IMR-90 (cell line): ENCODE results near the gene CFAP97.

ENCODE experiments used
- BHLHE40 ChIP-seq: fragments of 150-350 bp; IDR thresholded peaks from 2 replicates; pipeline ENCODE4 v1.6.1; 2016; ENCODE audit warnings: mild to moderate bottlenecking, low read depth, low read length
- CEBPB ChIP-seq: IDR thresholded peaks from 2 replicates; pipeline ENCODE4 v1.6.1; 2012; ENCODE audit warnings: low read depth, low read length, improper control_type of control experiment
- MAFK ChIP-seq: IDR thresholded peaks from 2 replicates; pipeline ENCODE4 v1.6.1; 2012; ENCODE audit warnings: low read depth, low read length, improper control_type of control experiment
- MAZ ChIP-seq: IDR thresholded peaks from 2 replicates; pipeline ENCODE4 v1.6.1; 2012; ENCODE audit warnings: low read depth, mild to moderate bottlenecking, low read length, improper control_type of control experiment, moderate library complexity, borderline replicate concordance
- POLR2A ChIP-seq: IDR thresholded peaks from 2 replicates; pipeline ENCODE4 v1.6.1; 2012; ENCODE audit warnings: mild to moderate bottlenecking, low read depth, low read length
- RAD21 ChIP-seq: IDR thresholded peaks from 2 replicates; pipeline ENCODE4 v1.6.1; 2012; ENCODE audit warnings: low read length, improper control_type of control experiment
- RFX5 ChIP-seq: IDR thresholded peaks from 2 replicates; pipeline ENCODE4 v1.8.0; 2012; ENCODE audit warnings: low read depth, mild to moderate bottlenecking, low read length, moderate library complexity
- TF ChIP-seq, protein P1 (sequence below): conservative IDR thresholded peaks from 2 replicates; pipeline ENCODE4 v1.5.1; 2012; ENCODE audit warnings: mild to moderate bottlenecking, low read depth, low read length, improper control_type of control experiment
- TF ChIP-seq, protein P2 (sequence below): fragments of 150-350 bp; IDR thresholded peaks from 2 replicates; pipeline ENCODE4 v1.6.1; 2017; ENCODE audit warnings: mild to moderate bottlenecking, antibody characterized with exemption, low read length, low read depth
- TF ChIP-seq, protein P3 (sequence below): fragments of 150-350 bp; IDR thresholded peaks from 2 replicates; pipeline ENCODE4 v1.6.1; 2016; ENCODE audit warnings: low read depth, mild to moderate bottlenecking, low read length, moderate library complexity, borderline replicate concordance

DNA sequence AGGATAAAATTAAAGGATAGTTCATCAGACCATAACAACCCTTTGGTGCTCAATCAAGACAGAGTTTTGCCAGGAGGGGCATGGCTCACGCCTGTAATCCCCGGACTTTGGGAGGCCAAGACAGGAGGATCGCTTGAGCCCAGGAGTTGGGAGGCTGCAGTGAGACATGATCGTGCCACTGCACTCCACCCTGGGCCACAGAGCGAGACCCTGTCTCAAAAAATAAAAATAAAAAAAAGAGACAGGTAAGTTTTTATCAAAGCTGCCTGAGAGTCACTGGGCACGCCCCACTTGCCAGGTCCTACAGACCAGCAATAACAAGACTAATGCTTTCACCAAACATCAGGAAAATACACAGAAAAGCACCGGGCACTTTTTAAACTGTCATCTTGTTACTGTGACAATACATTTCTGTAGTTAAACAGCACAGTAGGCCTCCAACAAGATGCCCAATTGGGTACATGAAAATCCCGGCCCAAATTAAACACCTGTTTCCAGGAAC is 765 bp downstream of the CFAP97 start:
- TF ChIP-seq, protein P1, sequence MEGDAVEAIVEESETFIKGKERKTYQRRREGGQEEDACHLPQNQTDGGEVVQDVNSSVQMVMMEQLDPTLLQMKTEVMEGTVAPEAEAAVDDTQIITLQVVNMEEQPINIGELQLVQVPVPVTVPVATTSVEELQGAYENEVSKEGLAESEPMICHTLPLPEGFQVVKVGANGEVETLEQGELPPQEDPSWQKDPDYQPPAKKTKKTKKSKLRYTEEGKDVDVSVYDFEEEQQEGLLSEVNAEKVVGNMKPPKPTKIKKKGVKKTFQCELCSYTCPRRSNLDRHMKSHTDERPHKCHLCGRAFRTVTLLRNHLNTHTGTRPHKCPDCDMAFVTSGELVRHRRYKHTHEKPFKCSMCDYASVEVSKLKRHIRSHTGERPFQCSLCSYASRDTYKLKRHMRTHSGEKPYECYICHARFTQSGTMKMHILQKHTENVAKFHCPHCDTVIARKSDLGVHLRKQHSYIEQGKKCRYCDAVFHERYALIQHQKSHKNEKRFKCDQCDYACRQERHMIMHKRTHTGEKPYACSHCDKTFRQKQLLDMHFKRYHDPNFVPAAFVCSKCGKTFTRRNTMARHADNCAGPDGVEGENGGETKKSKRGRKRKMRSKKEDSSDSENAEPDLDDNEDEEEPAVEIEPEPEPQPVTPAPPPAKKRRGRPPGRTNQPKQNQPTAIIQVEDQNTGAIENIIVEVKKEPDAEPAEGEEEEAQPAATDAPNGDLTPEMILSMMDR, result no peak
- TF ChIP-seq POLR2A, result no peak
- TF ChIP-seq, protein P2, sequence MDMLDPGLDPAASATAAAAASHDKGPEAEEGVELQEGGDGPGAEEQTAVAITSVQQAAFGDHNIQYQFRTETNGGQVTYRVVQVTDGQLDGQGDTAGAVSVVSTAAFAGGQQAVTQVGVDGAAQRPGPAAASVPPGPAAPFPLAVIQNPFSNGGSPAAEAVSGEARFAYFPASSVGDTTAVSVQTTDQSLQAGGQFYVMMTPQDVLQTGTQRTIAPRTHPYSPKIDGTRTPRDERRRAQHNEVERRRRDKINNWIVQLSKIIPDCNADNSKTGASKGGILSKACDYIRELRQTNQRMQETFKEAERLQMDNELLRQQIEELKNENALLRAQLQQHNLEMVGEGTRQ, result no peak
- TF ChIP-seq, protein P3, sequence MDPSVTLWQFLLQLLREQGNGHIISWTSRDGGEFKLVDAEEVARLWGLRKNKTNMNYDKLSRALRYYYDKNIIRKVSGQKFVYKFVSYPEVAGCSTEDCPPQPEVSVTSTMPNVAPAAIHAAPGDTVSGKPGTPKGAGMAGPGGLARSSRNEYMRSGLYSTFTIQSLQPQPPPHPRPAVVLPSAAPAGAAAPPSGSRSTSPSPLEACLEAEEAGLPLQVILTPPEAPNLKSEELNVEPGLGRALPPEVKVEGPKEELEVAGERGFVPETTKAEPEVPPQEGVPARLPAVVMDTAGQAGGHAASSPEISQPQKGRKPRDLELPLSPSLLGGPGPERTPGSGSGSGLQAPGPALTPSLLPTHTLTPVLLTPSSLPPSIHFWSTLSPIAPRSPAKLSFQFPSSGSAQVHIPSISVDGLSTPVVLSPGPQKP, result no peak
- no peak for TF ChIP-seq BHLHE40
- TF ChIP-seq MAZ, result no peak
- TF ChIP-seq CEBPB, result no peak
- TF ChIP-seq RAD21, result no peak
- TF ChIP-seq MAFK, result no peak
- no peak for TF ChIP-seq RFX5
